ENCODE results near the gene LTBP2. TPM values are rescaled to one million over a fixed set of nuclear protein-coding genes. Genes with fewer than 3 reads are reported as not detected.

LTBP2 gene
- polyA plus RNA-seq, 1 experiment: 41.1 TPM

DNA sequence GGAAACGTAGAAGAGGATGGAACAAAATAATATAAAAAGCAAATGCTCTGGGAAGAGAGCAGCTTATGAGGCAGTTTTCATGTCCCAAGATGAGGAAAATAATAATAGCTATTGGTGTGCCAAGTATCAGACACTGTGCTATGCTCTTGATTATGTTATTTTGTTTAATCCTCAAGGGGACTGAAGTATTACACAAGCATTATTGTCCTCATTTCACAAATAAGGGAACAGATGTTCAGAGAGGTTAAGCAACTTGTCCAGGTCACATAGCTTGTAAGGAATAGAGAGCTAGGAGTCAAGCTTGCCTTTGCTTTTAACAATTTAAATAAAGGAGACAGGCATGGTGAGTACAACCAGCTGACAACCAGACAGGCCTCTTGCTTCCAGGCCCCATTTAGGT lies 26.9 kb upstream of the LTBP2 start:
- ChIA-PET CTCF (interaction anchor here (0.8 to 4.9 kb wide), 5 partner anchors 9 to 21 kb away, joined by 3 to 27 read pairs (median 5); no protein-coding TSS in a partner anchor), POLR2A (no interaction called here)
- Histone ChIP-seq H3K36me3 (ENCODE audit: control insufficient read depth, insufficient read depth, low read length) (no peaks in the 10 kb centered on the region), H3K4me3 (ENCODE audit: low read depth, low read length) (no peak overlapping the region), H3K27me3 (ENCODE audit: control insufficient read depth, insufficient read depth, low read length) (no peaks in the 10 kb centered on the region)
- DNase-seq (ENCODE audit: low read depth): no peak
- TF ChIP-seq, protein P1, sequence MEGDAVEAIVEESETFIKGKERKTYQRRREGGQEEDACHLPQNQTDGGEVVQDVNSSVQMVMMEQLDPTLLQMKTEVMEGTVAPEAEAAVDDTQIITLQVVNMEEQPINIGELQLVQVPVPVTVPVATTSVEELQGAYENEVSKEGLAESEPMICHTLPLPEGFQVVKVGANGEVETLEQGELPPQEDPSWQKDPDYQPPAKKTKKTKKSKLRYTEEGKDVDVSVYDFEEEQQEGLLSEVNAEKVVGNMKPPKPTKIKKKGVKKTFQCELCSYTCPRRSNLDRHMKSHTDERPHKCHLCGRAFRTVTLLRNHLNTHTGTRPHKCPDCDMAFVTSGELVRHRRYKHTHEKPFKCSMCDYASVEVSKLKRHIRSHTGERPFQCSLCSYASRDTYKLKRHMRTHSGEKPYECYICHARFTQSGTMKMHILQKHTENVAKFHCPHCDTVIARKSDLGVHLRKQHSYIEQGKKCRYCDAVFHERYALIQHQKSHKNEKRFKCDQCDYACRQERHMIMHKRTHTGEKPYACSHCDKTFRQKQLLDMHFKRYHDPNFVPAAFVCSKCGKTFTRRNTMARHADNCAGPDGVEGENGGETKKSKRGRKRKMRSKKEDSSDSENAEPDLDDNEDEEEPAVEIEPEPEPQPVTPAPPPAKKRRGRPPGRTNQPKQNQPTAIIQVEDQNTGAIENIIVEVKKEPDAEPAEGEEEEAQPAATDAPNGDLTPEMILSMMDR (IDR thresholded peaks at IDR 0.05; ENCODE audit: insufficient read depth, low read depth, low read length): no peak

- H3K4me3 ChIP-seq (ENCODE audit: low read depth, low read length): no peak overlapping the region
- ChIA-PET POLR2A (no interaction called here), CTCF (interaction anchor here (2.1 to 4.9 kb wide), 4 partner anchors 10 to 26 kb away, joined by 5 to 27 read pairs (median 14); partner anchors contain the start of gene LTBP2)
- TF ChIP-seq, protein P1 (IDR thresholded peaks at IDR 0.05; ENCODE audit: insufficient read depth, low read depth, low read length): no peak
- no peaks in the 10 kb centered on the region for H3K27me3 ChIP-seq (ENCODE audit: control insufficient read depth, insufficient read depth, low read length)
- no peak for DNase-seq (ENCODE audit: low read depth)
- no peaks in the 10 kb centered on the region for H3K36me3 ChIP-seq (ENCODE audit: control insufficient read depth, insufficient read depth, low read length)
Observed at GRCh38 chr14:74638066-74638465, 26.0 kb upstream of the LTBP2 start.

DNA sequence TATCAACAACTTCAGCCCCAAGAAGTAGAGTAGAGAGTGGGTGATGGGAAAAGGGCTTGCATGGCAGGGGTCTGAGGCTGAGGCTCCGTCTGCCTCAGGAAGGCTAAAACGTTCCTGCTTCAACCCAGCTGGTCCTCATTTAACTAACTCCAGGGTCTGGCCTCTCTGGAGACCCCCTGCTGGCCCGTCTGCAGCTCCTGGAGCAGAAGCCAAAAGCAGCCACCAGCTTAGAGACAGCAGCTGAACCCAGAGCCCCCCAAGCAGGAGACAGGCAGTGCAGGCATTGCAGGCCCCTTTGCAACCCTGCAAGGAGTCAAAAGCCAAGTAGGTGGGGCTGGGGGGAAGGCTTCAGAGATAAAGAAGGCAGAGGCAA lies 25.1 kb upstream of the LTBP2 start:
- Histone ChIP-seq H3K36me3 (ENCODE audit: control insufficient read depth, insufficient read depth, low read length) (no peaks in the 10 kb centered on the region), H3K27me3 (ENCODE audit: control insufficient read depth, insufficient read depth, low read length) (no peaks in the 10 kb centered on the region), H3K4me3 (ENCODE audit: low read depth, low read length) (no peak overlapping the region)
- ChIA-PET POLR2A (no interaction called here), CTCF (interaction anchor here (2.4 to 4.9 kb wide), 3 partner anchors 11 to 25 kb away, joined by 11 to 27 read pairs (median 17); partner anchors contain the start of gene LTBP2)
- DNase-seq (ENCODE audit: low read depth): no peak
- TF ChIP-seq, protein P1 (IDR thresholded peaks at IDR 0.05; ENCODE audit: insufficient read depth, low read depth, low read length): no peak

- POLR2A ChIA-PET: interaction anchor here (0.5 kb wide), 1 partner anchor 68 kb away, joined by 3 read pairs; no protein-coding TSS in a partner anchor
- TF ChIP-seq, protein P1 (IDR thresholded peaks at IDR 0.05; ENCODE audit: insufficient read depth, low read depth, low read length): no peak
- Histone ChIP-seq H3K4me3 (ENCODE audit: low read depth, low read length) (no peak overlapping the region), H3K27me3 (ENCODE audit: control insufficient read depth, insufficient read depth, low read length) (no peaks in the 10 kb centered on the region), H3K36me3 (ENCODE audit: control insufficient read depth, insufficient read depth, low read length) (no peaks in the 10 kb centered on the region)
- no peak for DNase-seq (ENCODE audit: low read depth)
- CTCF ChIA-PET: interaction anchor here (0.8 to 4.9 kb wide), 5 partner anchors 9 to 28 kb away, joined by 3 to 27 read pairs (median 11); partner anchors contain the start of gene LTBP2
Observed at GRCh38 chr14:74636424-74637177, 24.6 kb upstream of the LTBP2 start.

DNA sequence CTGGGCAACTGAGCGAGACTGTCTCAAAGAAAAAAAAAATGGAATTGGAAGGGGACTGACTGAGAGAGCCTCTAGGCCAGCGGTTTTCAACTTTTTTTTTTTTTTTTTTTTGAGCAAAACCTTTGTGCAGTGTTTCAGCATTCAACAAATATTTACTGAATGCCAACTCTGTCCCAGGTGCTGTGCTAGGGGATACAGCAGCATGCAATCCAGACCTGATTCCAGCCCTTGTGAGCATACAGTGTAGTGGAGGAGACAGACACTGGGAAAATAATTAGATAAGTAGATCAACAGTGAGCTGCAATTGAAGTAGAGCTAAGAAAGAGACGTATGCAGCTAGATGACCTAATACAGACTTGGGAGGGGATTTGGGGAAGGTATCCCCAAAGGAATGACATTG lies 23.8 kb upstream of the LTBP2 start:
- H3K4me3 ChIP-seq (ENCODE audit: low read depth, low read length): no peak overlapping the region
- TF ChIP-seq, protein P1 (IDR thresholded peaks at IDR 0.05; ENCODE audit: insufficient read depth, low read depth, low read length): no peak

More for the DNA sequence above, 23.8 kb upstream of the LTBP2 start:
- no peak for DNase-seq (ENCODE audit: low read depth)
- no peaks in the 10 kb centered on the region for H3K36me3 ChIP-seq (ENCODE audit: control insufficient read depth, insufficient read depth, low read length)
- ChIA-PET CTCF (interaction anchor here (1.1 to 4.9 kb wide), 3 partner anchors 12 to 27 kb away, joined by 3 to 27 read pairs (median 17); partner anchors contain the start of gene LTBP2), POLR2A (interaction anchor here (0.5 kb wide), 1 partner anchor 68 kb away, joined by 3 read pairs; no protein-coding TSS in a partner anchor)
- H3K27me3 ChIP-seq (ENCODE audit: control insufficient read depth, insufficient read depth, low read length): no peaks in the 10 kb centered on the region
